Hepatocyte (in vitro differentiated cells): ENCODE results near the gene MBOAT7.

Experiments
- CTCF ChIP-seq: fragments of 200-600 bp; sonication (generic); IDR thresholded peaks from 2 replicates; pipeline ENCODE4 v1.5.1; 2016; ENCODE audit warnings: antibody characterized with exemption, mild to moderate bottlenecking; ENCODE audit not compliant: poor library complexity
- EZH2phosphoT487 ChIP-seq: fragments of 200-600 bp; sonication (generic); IDR thresholded peaks from one replicate; pipeline ENCODE4 v1.6.1; 2018; ENCODE audit warnings: antibody characterized with exemption, mild to moderate bottlenecking, low read depth, moderate library complexity; ENCODE audit not compliant: unreplicated experiment, severe bottlenecking

GRCh38 chr19:54188215-54188871, 1.0 kb downstream of the MBOAT7 start:
- no peak for TF ChIP-seq EZH2phosphoT487
- TF ChIP-seq CTCF, result no peak
